GM12875 (cell line): ENCODE data around the gene ELAC1.

Experiments
- H3K4me3 ChIP-seq: one replicate; pipeline ENCODE4 v1.5.1; 2011; ENCODE audit warnings: low read depth, low read length, control low read depth
- CTCF ChIP-seq: IDR thresholded peaks from 2 replicates; pipeline ENCODE4 v1.5.1; 2011; ENCODE audit warnings: low read depth, mild to moderate bottlenecking, control low read depth, inconsistent platforms, low read length, moderate library complexity, borderline replicate concordance; ENCODE audit not compliant: insufficient read depth

Gene ELAC1

GRCh38 chr18:50949185-50949584 is 18.7 kb upstream of the ELAC1 start:
- no peak for TF ChIP-seq CTCF

GRCh38 chr18:50950626-50951025 is 17.2 kb upstream of the ELAC1 start:
- no peak for TF ChIP-seq CTCF
- H3K4me3 ChIP-seq: no peak overlapping the region

More at GRCh38 chr18:50949185-50949584, 18.7 kb upstream of the ELAC1 start:
- no peak overlapping the region for H3K4me3 ChIP-seq

DNA sequence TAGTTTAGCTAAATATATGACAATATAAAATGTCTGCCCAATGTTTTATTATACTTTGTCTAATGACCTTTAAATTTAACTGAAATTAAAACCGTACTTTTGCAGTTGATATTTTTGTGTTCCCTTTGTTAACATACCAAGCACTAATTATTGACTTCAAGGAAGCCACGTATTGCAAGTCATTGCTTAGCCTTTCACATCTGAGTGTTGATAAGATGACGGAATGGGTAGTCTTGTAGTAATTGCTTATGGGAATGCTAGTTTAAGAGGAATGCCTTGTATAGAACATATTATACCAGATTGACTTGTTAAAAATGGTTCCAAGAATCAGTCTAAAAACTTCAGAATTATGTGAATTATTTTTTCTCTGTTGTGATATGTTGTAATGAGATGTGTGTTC is 14.0 kb upstream of the ELAC1 start:
- TF ChIP-seq CTCF: no peak
- no peak overlapping the region for H3K4me3 ChIP-seq

GRCh38 chr18:50955253-50955652 is 12.6 kb upstream of the ELAC1 start:
- H3K4me3 ChIP-seq: no peak overlapping the region
- no peak for TF ChIP-seq CTCF

DNA sequence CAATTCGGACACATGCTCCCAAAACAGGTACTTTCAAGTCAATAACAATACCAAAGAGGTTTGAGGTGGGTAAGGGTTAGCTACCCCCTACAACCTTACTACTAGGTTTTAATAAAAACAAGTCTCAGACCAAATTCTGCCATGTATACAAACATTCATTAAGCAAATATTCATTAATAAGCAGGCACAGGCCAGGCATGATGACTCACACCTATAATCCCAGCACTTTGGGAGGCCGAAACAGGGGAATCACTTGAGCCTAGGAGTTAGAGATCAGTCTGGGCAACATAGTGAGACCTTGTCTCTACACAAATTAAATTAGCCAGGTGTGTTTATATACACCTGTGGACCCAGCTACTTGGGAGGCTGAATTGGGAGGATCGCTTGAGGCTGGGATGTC is 11.7 kb upstream of the ELAC1 start:
- H3K4me3 ChIP-seq: no peak overlapping the region
- TF ChIP-seq CTCF: no peak

GRCh38 chr18:50961974-50962373 is 5.9 kb upstream of the ELAC1 start:
- no peak for TF ChIP-seq CTCF
- no peak overlapping the region for H3K4me3 ChIP-seq

DNA sequence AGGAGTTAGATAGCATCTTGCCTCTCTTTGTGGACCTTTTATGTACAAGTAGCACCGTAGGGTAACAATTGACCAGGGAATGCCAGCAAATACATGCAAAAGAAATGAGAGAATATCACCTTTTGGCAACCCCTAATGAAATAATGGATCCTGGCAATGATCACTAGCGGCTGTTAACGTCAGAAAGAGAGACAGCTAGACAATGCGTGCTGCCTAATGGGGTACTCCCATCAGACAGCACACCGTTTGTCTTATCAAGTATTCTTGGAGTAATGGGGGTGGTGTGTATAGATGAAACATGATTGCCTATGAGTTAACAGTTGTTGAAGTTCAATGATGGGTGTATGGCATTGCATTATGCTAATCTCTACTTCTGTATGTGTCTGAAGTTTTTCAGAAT is 1.6 kb downstream of the ELAC1 start:
- H3K4me3 ChIP-seq: no peak overlapping the region
- TF ChIP-seq CTCF: no peak
